Measurements from ENCODE around the gene MNAT1.
"Not testable (repeated sequence)": the region's sequence is repeated elsewhere in the genome, so short reads cannot be mapped to it uniquely, and the experiment has no call there.

The MNAT1 gene

DNA sequence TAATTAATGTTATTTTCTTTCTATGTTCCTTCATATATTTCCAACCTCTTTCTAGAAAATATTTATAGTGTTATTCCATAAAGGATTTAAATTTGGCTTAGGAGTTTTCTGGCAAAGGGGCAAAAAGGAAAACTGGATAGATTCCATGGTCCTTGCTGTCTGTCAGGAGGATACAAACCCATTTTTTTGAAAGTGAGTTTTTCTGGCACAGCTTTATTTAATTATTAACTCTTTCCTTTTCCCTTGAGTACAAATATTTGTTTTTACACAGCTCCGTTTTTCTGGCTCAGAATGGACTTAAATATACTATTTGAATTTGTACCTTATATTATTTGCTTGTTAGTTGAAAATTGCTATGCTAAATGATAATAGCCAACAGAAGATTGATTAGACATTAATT is 56.3 kb downstream of the MNAT1 start:
- no peak for DNase-seq (ENCODE audit: low read depth)
- H3K4me3 ChIP-seq (ENCODE audit: low read depth, low read length), result no peak overlapping the region

DNA sequence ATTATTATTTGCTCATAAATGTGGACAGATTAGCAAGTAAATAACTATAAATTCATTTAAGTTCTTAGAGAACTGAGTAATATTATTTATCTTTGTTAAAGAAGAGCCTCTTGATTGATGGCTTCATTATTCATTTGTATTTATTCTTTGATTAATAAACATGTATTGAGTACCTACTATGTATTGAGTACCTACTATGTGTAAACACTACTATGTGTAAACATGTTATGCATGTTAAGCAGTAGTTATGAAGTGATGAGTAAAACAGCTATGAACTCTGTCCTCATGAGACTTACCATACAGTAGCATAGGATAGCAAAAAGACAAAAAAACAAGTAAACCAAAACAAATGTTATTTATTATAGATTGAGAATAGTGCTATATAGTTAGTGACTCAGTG is 61.9 kb downstream of the MNAT1 start:
- no peak overlapping the region for H3K4me3 ChIP-seq (ENCODE audit: low read depth, low read length)
- DNase-seq (ENCODE audit: low read depth), result no peak

DNA sequence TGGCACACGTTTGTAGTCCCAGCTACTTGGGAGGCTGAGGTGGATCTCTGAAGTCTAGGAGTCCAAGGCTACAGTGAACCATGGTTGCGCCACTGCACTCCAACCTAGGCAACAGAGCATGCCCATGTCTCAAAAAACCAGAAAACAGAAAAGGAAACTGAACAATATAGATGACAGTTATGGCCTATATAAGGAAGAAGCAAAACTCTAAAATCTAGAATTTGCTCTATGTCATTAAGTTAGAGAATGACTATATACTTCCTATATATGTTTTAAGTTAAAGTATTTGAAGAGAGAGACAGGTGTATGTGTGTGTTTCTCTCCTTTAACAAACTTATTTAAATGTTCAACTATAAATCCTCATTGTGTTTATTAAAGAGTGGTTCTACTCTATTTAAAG is 65.8 kb downstream of the MNAT1 start:
- no peak for DNase-seq (ENCODE audit: low read depth)
- no peak overlapping the region for H3K4me3 ChIP-seq (ENCODE audit: low read depth, low read length)

DNA sequence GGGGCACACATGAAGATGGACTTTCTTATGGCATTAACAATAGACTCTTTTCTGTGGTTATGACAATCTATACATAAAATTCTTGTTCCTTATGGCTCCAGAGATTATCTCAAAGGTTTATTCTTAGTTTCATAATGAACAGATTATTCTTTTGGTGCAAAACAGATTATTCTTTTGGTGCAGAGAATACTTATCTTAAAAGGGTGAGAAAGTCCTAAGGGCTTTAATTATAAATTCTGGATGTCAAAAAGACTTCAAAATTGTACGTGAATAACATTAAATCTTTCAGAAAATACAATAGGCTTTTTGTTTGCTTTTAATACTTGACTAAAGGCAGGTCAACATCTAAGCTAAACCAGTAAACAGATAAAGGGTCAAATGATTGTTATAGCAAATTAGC is 69.3 kb downstream of the MNAT1 start:
- H3K4me3 ChIP-seq (ENCODE audit: low read depth, low read length), result no peak overlapping the region
- no peak for DNase-seq (ENCODE audit: low read depth)

DNA sequence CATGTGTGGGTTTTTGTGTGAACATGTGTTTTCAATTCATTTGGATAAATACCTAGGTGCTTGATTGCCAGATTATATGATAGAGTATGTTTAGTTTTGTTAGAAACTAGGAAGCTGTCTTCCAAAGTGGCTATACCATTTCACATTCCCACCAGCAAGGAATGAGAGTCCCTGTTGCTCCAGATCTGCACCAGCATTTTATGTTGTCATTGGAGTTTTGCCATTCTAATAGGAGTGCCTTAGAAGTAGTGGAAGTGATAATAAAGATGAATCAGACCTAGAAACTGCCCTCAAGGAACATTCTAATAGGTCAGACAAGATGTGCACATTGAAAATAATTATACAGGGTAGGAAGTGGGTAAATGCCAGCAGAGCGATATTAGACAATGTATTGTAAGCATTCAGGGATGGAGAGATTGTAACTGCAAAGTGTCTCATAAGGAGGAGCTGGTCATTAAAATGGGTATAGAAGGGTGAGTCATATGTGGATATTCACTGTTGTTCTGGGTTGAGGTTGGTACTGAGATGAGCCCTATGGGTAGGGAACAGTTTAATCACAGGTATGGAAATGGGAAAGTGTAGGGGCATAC is 71.4 kb downstream of the MNAT1 start:
- peak; percentile 3 for DNase-seq (ENCODE audit: low read depth)
- no peak overlapping the region for H3K4me3 ChIP-seq (ENCODE audit: low read depth, low read length)

DNA sequence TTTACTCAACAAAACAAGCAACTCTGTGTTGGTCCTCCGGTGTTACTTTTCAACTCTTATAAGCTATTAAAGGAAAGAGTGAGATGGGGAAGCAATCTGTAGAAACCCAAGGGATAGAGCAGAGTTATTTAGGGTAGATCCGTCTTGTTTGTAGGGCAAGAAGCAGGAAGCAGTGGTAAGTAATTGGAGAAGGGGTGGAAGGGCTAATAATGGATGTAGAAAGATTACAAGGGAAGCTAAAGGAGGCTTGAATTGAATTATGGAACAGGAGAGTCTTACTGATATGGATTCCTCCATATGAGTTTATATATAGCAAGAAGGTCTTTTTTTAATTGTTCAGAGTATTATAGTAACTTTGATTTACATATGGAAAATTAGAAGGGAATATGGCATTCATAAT is 72.7 kb downstream of the MNAT1 start:
- H3K4me3 ChIP-seq (ENCODE audit: low read depth, low read length), result no peak overlapping the region
- DNase-seq (ENCODE audit: low read depth), result no peak

DNA sequence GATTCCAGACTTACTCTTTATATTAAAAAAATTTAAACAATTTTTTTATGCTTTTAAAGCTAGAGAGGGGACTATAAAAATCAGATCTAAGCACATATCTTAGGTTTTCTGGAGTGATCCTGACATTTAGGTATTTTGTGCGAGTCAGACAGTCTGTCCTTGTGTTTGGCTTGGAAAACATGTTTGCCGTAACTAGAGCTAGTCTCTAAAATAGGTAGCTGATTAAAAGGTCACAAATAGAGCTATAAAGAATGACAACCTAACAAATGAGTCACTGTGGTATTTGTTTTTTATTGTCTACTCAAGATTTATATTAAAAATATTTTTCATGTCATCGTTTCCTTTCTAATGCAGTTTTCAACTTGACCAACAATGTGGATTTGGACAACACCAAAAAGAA is 73.4 kb downstream of the MNAT1 start:
- no peak for DNase-seq (ENCODE audit: low read depth)
- H3K4me3 ChIP-seq (ENCODE audit: low read depth, low read length), result no peak overlapping the region

DNA sequence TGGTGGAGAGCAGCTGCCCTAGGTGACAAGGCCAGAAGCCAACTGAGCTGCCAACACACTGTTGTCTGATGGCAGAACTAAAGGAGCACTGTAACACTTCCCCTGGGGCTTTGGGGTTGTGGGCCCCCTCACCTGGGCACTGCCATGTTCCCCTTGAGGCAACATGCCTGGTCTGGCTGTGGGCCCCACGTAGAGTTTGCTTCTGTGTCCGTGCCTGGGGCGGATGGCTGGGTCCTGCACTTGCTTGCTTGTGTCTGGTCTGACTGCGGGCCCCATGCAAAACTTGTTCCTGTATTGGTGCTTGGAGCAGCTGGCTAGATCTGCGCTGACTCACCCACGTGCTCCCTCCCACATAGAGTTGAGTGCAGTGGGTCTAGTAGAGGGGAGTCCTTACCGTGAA is 78.4 kb downstream of the MNAT1 start:
- H3K4me3 ChIP-seq (ENCODE audit: low read depth, low read length), result no peak overlapping the region
- DNase-seq (ENCODE audit: low read depth), result no peak

DNA sequence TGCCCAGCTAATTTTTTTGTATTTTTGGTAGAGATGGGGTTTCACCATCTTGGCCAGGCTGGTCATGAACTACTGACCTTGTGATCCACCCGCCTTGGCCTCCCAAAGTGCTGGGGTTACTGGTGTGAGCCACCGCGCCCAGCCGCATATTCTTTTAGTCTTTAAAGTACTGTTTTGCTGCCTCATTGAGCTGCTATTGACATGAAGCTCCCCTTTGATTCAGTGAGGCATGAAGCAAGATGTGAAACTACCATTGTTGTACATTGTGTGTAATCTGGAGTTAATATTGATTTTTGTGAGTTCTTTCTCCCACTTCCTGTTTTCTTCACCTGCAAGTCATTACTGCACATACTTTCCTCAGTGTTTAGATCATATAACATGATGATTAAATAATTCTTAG is 80.8 kb downstream of the MNAT1 start:
- H3K4me3 ChIP-seq (ENCODE audit: low read depth, low read length), result no peak overlapping the region
- no peak for DNase-seq (ENCODE audit: low read depth)

DNA sequence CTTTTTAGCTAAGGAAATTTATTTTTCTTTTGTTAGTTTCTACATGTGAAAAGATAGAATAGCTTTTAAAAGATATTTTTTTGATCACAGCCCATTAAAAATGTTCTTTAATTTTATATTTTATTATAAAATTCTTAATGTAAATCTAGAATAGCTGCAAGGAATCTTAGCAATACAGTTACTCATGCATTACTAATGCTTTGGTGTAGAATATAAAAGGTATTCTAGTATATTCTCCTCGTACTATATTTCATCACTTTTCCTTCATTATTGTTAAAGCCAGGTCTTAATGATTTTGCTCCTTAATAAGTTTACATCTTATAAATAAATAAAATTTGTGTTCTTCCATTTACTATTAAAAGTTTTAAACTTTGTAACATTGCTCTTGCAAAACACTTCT is 82.6 kb downstream of the MNAT1 start:
- no peak overlapping the region for H3K4me3 ChIP-seq (ENCODE audit: low read depth, low read length)
- no peak for DNase-seq (ENCODE audit: low read depth)

DNA sequence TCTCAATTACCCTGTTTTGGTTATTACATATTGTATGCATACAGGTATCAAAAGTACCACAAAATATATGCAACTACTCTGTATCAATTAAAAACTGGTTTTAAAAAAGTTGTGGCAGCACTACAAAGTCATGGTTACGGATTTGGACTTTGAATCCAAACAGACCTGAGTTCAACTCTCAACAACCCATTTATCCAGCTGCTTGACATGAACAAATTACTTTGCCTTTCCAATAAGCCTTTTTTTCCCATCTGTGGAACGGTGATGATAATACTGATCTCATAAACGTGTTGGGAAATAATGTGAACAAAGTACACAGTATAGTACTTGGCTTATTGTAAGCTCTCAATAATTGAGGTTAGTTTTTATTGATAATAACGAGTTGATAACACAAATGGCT is 85.0 kb downstream of the MNAT1 start:
- DNase-seq (ENCODE audit: low read depth), result no peak
- no peak overlapping the region for H3K4me3 ChIP-seq (ENCODE audit: low read depth, low read length)

DNA sequence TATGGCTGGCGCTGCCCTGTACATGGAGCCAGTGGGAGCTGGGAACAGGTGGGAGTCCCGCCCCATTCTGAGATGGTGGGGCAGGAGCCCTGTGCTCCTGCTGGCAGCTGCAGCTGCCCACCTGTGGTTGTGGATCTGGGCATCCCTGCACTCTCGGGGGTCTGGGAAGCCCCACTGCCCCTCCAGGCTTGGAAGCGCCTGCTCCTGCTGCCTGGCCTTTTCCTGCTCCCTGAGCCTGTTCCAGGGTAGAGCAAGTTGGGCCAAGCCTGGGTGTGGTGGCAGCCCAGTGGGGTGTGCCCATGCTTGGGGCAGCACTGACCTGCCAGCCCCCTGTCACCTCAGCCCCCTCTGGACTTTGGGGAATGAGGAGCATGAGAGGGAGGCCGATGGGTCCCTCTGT is 104.0 kb downstream of the MNAT1 start:
- no peak overlapping the region for H3K4me3 ChIP-seq (ENCODE audit: low read depth, low read length)
- no peak for DNase-seq (ENCODE audit: low read depth)

DNA sequence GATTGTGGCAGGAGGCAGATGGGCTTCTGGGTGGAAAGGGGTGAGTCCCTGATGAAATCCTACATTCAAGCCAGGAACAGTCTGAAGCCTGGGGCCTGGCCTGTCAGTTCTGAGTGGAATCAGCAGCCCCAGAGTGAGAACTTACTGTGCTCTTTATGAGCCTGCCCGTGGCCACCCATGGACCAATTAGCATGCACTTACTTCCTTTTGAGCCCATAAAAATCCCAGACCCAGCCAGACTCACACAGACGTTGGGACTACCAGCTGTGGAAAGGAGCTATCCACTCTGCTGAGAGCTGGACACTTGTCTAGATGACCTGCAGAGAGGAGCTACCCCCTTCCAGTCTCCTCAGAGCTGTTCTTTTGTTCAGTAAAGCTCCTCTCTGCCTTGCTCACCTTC is 104.5 kb downstream of the MNAT1 start:
- no peak for DNase-seq (ENCODE audit: low read depth)
- H3K4me3 ChIP-seq (ENCODE audit: low read depth, low read length), result no peak overlapping the region

DNA sequence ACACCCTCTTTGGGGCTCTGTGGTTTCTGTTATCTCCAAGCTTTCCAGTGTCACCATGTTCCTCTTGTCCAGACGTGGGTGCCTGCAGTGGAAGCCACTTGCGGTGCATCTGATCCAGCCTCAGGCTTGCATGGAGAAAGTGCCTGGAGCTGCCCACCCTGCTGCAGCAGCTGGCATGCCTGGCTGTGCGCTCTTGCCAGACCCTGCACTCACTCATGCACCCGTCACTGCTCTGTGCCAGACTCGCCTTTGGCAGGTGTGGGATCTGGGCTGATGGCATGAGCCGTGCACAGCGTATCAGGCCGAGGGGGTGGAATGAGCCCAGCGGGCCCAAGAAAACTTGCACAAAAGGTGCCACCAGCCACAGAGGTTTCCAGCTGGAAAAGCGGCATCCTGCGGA is 105.1 kb downstream of the MNAT1 start:
- no peak overlapping the region for H3K4me3 ChIP-seq (ENCODE audit: low read depth, low read length)

DNA sequence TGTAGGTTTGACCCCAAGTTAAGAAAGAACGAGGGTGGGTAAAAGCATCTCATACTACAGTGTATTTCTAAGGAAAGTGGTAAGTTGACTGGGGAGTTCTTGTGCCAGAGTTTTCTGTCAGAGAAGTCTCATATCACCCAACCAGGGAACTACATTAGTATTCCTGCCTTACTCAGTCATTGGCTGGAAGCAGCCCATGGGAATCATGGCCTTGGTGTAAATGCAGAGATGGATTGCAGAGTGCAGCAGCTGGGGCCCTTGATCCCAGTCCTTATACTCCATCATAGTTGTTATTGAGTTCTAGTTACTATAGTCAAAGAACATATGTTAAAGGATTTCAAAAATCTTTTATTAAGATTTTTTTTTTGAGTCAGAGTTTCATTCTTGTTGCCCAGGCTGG is 105.8 kb downstream of the MNAT1 start:
- no peak overlapping the region for H3K4me3 ChIP-seq (ENCODE audit: low read depth, low read length)

More for the DNA sequence above, 105.1 kb downstream of the MNAT1 start:
- DNase-seq (ENCODE audit: low read depth), result no peak

DNA sequence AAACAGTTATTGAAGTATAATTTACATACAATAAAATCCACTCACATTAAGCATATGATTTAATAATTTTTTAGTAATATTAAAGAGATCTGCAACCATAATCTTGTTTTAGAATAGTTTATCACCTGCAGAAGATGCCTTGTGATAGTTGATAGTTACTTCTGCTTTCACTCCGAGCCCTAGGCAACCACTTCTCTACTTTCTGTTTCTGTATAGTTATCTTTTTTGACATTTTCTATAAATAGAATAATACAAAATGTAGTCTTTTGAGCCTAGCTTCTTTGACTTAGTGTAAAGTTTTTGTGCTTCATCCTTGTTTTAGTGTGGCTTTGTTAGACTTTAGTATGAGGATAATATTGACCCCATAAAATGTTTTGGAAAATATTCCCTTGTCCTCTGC is 111.0 kb downstream of the MNAT1 start:
- DNase-seq (ENCODE audit: low read depth), result no peak
- H3K4me3 ChIP-seq (ENCODE audit: low read depth, low read length), result no peak overlapping the region

More for the DNA sequence above, 105.8 kb downstream of the MNAT1 start:
- DNase-seq (ENCODE audit: low read depth), result no peak

DNA sequence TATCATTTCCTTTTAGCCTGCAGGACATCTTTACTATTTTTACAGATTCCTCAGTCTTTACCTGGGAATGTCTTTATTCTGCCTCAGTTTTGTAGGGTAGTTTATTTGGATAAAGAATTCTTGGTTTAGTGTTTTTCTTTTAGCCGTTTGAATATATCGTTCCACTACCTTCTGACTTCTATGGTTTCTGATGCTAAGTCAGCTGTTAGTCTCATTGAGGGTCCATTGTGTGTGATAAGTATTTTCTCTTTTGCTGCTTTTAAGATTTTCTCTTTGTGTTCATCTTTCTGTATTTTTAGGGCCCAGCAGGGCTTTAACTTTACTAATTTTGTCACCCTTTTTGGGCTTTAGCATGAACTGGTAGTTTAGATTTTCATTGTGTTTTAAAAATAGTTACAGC is 113.5 kb downstream of the MNAT1 start:
- no peak for DNase-seq (ENCODE audit: low read depth)
- no peak overlapping the region for H3K4me3 ChIP-seq (ENCODE audit: low read depth, low read length)

DNA sequence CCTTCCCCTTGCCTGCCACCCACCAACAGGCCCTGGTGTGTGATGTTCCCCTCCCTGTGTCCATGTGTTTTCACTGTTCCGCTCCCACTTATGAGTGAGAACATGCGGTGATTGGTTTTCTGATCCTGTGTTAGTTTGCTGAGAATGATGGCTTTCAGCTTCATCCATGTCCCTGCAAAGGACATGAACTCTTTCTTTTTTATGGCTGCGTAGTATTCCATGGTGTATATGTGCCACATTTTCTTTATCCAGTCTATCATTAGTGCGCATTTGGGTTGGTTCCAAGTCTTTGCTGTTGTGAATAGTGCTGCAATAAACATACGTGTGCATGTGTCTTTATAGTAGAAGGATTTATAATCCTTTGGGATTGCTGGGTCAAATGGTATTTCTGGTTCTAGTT is 117.1 kb downstream of the MNAT1 start:
- DNase-seq (ENCODE audit: low read depth); H3K4me3 ChIP-seq (ENCODE audit: low read depth, low read length): not testable (repeated sequence)

DNA sequence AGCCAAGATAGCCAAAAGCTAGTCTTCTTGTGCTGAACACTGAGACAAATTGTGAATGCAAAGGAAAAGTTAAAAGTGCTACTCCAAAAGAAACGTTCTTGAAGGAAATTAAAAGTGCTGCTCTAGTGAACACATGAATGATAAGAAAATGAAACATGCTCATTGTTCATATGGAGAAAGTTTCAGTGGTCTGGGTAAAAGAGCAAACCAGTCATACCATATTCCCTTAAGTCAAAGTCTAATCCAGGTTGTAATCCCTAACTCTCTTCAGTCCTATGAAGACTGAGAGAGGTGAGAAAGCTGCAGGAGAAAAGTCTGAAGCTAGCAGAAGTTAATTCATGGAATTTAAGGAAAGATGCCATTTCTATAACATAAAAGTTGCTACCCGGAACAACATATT is 121.5 kb downstream of the MNAT1 start:
- no peak overlapping the region for H3K4me3 ChIP-seq (ENCODE audit: low read depth, low read length)
- no peak for DNase-seq (ENCODE audit: low read depth)

DNA sequence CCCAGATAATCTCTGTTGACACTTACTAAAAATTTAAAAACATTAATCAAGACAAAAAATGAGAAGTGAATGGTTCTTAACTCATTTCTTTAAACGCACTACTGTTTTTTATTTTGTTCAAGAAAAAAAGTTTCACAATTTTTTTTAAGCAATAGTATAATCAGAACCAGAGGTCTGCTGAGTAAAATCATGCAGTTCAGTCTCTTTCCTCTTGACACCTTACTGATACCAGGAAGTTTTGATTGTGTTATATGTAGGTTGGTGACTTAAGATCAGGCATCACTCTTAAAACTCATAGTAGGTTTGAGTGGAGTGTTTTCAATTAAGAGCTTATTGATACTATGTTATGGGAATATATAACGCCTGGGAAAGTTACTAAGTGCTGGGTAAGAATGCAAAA is 125.0 kb downstream of the MNAT1 start:
- no peak for DNase-seq (ENCODE audit: low read depth)

DNA sequence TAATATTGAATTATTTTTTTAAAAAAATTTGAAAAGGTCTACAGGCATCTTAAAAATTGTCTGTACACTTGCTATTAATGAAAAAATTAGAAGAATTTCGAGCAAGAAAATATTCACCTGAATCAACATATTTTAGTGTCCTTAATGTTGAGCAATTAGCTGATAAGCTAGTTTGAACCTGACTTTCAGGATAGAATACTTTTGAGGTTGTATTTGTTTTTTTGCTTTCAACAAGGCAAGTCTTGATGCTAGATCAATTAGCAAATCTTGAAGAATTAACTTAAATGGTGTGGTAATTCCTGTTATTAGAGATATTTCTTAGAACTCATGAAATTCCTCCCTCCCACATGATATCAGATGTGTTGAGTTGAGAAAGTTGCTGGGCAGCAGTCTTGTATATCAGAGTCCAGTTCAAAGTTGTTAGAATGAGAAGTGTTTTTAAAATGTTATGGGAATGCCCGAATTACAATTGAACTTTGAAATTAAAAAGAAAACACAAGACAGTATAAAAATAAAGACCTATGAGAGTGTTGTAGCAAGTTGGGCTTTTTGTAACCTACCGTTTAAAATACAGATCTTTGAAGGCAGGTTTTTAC is 127.1 kb downstream of the MNAT1 start:
- DNase-seq (ENCODE audit: low read depth), result no peak
- no peak overlapping the region for H3K4me3 ChIP-seq (ENCODE audit: low read depth, low read length)

More for the DNA sequence above, 125.0 kb downstream of the MNAT1 start:
- no peak overlapping the region for H3K4me3 ChIP-seq (ENCODE audit: low read depth, low read length)

DNA sequence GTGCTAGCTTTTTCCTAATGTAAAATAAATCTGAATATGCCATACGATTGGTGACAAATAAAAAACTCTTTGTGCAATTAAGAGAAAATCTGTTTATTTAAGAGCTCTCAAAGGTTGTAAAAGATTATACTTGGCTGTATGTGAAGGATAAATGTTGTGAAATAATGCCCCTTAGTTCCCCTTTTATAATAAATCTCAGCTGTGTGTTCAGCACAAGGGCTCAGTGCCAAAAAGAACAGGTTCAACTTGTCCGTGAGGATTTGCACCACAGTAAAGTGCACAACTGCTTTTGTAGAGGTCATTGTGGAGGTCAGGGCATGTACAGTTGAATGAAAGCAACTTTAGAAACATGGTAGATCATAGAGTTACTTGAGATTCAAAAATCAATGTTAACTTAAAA is 127.7 kb downstream of the MNAT1 start:
- no peak overlapping the region for H3K4me3 ChIP-seq (ENCODE audit: low read depth, low read length)
- DNase-seq (ENCODE audit: low read depth), result peak; percentile 52

Measured in skeletal muscle cell (primary cell).